Ovary (tissue), 9 donors: ENCODE results near the gene FAM180A. TPM values are rescaled to one million over a fixed set of nuclear protein-coding genes. Genes with fewer than 3 reads are reported as not detected.

ENCODE experiments used
- DNase-seq, 5 donors: peaks; one replicate each; pipeline ENCODE4 v3.0.0-alpha.2; 2019 to 2020
- H3K27ac ChIP-seq, 2 donors: fragments of 200-600 bp; one replicate each; pipeline versions ENCODE4 v1.5.1 to v1.8.0; 2019 to 2022
- H3K27me3 ChIP-seq: fragments of 200-600 bp; one replicate; pipeline ENCODE4 v1.8.0; 2022
- H3K36me3 ChIP-seq: fragments of 200-600 bp; sonication (generic); one replicate; pipeline ENCODE4 v1.5.1; 2019
- H3K4me1 ChIP-seq: one replicate; pipeline ENCODE4 v1.8.1; 2013; ENCODE audit warnings: mild to moderate bottlenecking, moderate library complexity; ENCODE audit not compliant: insufficient read depth
- H3K4me3 ChIP-seq: fragments of 200-600 bp; sonication (generic); one replicate; pipeline ENCODE4 v1.5.1; 2017
- H3K9me3 ChIP-seq, 2 donors: fragments of 200-600 bp in 1 of 2; sonication (generic) in 1 of 2; one replicate each; pipeline versions ENCODE4 v1.5.1 to v1.8.1; 2013 to 2019; ENCODE audit warnings: mild to moderate bottlenecking in 1 of 2, moderate library complexity in 1 of 2
- EP300 ChIP-seq: sonication (generic); formaldehyde crosslinking; IDR thresholded peaks from one replicate; pipeline ENCODE4 v1.6.1; 2017; ENCODE audit warnings: antibody characterized with exemption
- POLR2A ChIP-seq: fragments of 450-650 bp; IDR thresholded peaks from one replicate; pipeline ENCODE4 v1.6.1; 2017; ENCODE audit warnings: antibody characterized with exemption, mild to moderate bottlenecking, moderate library complexity
- WGBS, 3 donors: extraction: QIAGEN DNeasy Blood & Tissue Kit in 1 of 3; methylation state at CpG; one replicate each; pipeline versions ENCODE4 v1.1.5 to v1.1.7; 2013 to 2017; 5-methylcytosine and 5-hydroxymethylcytosine counted together
- intact Hi-C, 4 donors: fragments of 100-400 bp; cut with DNase I; formaldehyde crosslinking; loops; one replicate each; pipeline versions ENCODE4 v1.11.0 to v1.15.1; 2022 to 2023
- polyA plus RNA-seq, 2 donors: library from polyadenylated mRNA; stranded (reverse); fragments of 200-250 nt in 1 of 2; fragments of 350-450 nt in 1 of 2; fragmentation: Illumina TruSeq in 1 of 2; extraction: RNeasy Lipid Tissue Mini Kit (QIAGEN cat#74804) in 1 of 2; gene quantifications; one replicate each; pipeline ENCODE4 v1.2.3, GENCODE V29; 2013 to 2014
- total RNA-seq, 7 donors: library from RNA; depleted of rRNA in 2 of 7; stranded (reverse); fragments of >200 nt in 2 of 7; fragmentation: NEBNext Ultra II Directional in 3 of 7; extraction: Animal tissue kit (Norgen Biotek cat#: 25700) in 3 of 7; gene quantifications; one replicate each; pipeline versions ENCODE4 v1.1.0 to v1.2.4, GENCODE V29; 2016 to 2023
- TF ChIP-seq, protein P1 (sequence below), 3 donors: fragments of 450-650 bp in 2 of 3; fragments of 200-600 bp in 1 of 3; IDR thresholded peaks; one replicate each; pipeline versions ENCODE4 v1.5.1 to v1.8.0; 2016 to 2022; ENCODE audit warnings: antibody characterized with exemption in 3 of 3, mild to moderate bottlenecking in 1 of 3
- donor health status: DM: no; HTN: no; CAD: no; lungs with moderate emphysema.
- donor health status: DM: no; HTN: no; CAD: no.
- donor health status: Bipolar disorder and iron deficiency.
- donor health status: DM: yes; HTN: yes; CAD: no.
- donor health status: DM: no; HTN: no; CAD: no.
- donor health status: DM: yes; HTN: yes; CAD: no.

FAM180A gene
- total and polyA plus RNA-seq, 9 donors = 1.1 to 5.3 (median 3.1) TPM

DNA sequence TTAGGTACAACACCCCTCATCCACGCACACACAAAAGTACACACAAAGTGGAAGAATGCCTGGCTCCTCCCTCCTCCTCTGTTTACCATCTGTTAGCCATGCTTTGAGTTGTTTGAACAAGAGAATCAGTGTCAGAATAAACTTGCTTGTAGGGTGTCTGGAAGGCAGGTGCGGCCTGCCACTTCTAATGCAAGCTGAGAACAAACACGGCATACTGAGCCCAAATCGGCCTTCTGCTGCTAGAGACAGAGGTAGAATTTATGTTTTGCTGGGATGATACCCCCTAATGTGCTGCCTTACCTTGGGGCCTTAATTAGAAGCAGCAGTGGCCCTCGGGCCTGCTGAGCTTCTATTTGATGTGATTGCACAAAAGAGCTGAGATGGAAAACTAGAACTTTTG lies 24.9 kb upstream of the FAM180A start:
- Histone ChIP-seq H3K36me3 (no peaks in the 10 kb centered on the region), H3K27ac (no peak overlapping the region), H3K9me3 (no peaks in the 10 kb centered on the region), H3K27me3 (no peaks in the 10 kb centered on the region), H3K4me3 (no peak overlapping the region), H3K4me1 (peaks cover 4% of the 10 kb centered on the region)
- intact Hi-C loops = no loop called here
- DNase-seq = no peak
- TF ChIP-seq, protein P1, sequence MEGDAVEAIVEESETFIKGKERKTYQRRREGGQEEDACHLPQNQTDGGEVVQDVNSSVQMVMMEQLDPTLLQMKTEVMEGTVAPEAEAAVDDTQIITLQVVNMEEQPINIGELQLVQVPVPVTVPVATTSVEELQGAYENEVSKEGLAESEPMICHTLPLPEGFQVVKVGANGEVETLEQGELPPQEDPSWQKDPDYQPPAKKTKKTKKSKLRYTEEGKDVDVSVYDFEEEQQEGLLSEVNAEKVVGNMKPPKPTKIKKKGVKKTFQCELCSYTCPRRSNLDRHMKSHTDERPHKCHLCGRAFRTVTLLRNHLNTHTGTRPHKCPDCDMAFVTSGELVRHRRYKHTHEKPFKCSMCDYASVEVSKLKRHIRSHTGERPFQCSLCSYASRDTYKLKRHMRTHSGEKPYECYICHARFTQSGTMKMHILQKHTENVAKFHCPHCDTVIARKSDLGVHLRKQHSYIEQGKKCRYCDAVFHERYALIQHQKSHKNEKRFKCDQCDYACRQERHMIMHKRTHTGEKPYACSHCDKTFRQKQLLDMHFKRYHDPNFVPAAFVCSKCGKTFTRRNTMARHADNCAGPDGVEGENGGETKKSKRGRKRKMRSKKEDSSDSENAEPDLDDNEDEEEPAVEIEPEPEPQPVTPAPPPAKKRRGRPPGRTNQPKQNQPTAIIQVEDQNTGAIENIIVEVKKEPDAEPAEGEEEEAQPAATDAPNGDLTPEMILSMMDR (IDR thresholded peaks at IDR 0.05) = no peak
- no peak for TF ChIP-seq EP300
- TF ChIP-seq POLR2A = no peak
- 67 to 73% (median 71%) methylated on average over 5 of the region's 5 CpGs for WGBS, 3 donors

DNA sequence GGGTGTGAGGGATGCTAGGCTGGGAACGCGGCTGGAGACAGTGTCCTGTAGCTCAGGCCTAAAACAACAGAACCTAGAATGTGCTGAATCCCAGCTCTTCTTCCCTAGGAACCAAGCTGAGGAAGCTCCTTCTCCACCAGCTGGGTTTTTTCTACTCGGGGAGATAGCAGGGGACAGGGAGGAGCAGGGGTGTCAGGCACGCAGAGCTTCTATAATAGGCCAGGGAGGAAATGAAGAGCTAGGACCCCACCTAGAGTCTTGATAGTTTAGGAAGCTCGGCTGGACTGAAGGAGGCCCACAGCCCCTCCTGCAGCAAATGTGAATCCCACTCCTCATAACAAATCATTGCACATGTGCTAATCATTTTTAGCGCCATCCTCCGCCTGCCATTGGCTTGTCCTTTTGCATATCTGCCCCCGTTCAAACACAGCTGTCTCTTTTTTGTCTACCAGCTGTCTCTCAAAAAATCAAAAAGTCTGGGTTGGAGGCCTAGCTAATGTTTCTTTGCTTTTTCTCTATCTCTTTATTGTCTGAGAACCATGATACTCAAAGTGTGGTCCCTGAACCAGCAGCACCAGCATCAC lies 24.1 kb upstream of the FAM180A start:
- intact Hi-C loops = no loop called here
- TF ChIP-seq, protein P1 (IDR thresholded peaks at IDR 0.05) = no peak
- no peak for TF ChIP-seq POLR2A
- TF ChIP-seq EP300 = no peak

DNA sequence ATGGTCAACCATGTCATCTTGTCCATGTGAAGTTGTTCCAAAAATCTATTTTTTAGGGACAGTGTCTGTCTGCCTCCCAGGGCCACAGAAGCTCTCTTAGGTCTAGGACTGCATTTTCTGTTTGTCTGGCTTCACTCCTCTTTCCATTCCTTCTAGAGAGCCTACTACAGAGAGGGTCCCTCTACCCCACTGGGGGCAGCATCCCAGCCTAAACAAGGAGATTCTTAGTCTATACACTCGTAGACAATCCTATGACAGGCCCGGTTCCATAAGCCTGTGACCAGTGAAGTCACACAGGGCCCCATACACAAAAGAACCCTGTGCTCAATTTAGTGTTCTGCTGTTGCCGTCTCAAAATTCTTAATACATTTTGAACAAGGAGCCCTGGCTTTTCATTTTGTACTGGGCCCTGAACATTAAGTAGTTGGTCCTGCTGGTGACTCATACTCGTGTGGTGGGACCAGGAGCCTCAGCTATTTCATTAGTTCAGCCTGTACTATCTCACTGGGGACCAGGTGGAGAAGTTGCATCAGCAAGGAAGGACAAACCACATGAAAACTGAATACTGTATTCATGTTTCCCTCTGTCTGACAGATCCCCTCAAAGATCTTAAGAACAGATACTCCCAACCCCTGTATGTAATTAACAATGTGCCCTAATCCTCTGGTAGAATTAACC lies 23.5 kb upstream of the FAM180A start:
- H3K4me1 ChIP-seq = peaks cover 4% of the 10 kb centered on the region
- WGBS, 3 donors = 82 to 88% (median 85%) methylated on average over 4 of the region's 4 CpGs
- no peaks in the 10 kb centered on the region for H3K9me3 ChIP-seq
- DNase-seq = peak in 1 of 5 donors; percentile 30
- TF ChIP-seq, protein P1 (IDR thresholded peaks at IDR 0.05) = no peak
- TF ChIP-seq POLR2A = no peak
- no peak for TF ChIP-seq EP300
- H3K4me3 ChIP-seq = no peak overlapping the region
- no peak overlapping the region for H3K27ac ChIP-seq
- no peaks in the 10 kb centered on the region for H3K36me3 ChIP-seq
- intact Hi-C loops = no loop called here
- no peaks in the 10 kb centered on the region for H3K27me3 ChIP-seq

More for the DNA sequence above, 24.1 kb upstream of the FAM180A start:
- Histone ChIP-seq H3K4me3 (no peak overlapping the region), H3K36me3 (no peaks in the 10 kb centered on the region), H3K27me3 (no peaks in the 10 kb centered on the region), H3K27ac (no peak overlapping the region), H3K9me3 (no peaks in the 10 kb centered on the region), H3K4me1 (peaks cover 4% of the 10 kb centered on the region)
- peak in 3 of 5 donors; percentile 21 to 41 (median 33) for DNase-seq
- WGBS, 3 donors = 36 to 41% (median 40%) methylated on average over 8 of the region's 8 CpGs

DNA sequence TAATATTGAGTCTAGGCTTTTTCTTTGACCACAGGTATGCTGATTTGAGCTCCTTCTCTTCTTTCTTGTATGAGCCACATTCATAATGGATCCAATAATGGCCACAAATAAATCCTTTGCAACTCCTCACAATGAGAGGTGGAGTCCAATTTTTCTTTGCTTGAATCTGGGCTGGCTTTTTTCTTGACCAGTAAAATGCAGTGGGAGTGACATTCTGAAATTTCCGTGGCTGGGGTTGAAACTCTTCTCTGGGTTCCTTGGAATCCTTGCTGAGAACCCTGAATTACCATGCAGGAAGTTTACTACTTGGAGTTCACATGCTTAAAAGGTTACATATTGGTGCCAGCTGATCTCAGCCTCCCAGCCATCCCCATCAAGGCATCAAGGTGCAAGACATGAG lies 22.4 kb upstream of the FAM180A start:
- no peak for DNase-seq
- no peak overlapping the region for H3K4me3 ChIP-seq
- H3K36me3 ChIP-seq = no peaks in the 10 kb centered on the region
- H3K9me3 ChIP-seq = no peaks in the 10 kb centered on the region
- 79 to 92% (median 82%) methylated on average over 1 of the region's 1 CpG for WGBS, 3 donors
- TF ChIP-seq POLR2A (no peak), EP300 (no peak)
- TF ChIP-seq, protein P1 (IDR thresholded peaks at IDR 0.05) = no peak
- intact Hi-C loops = no loop called here
- H3K27me3 ChIP-seq = no peaks in the 10 kb centered on the region
- H3K27ac ChIP-seq = no peak overlapping the region
- peaks cover 4% of the 10 kb centered on the region for H3K4me1 ChIP-seq
